Umbilical cord (tissue), 2 donors: ENCODE measurements around the gene PIKFYVE. TPM values are rescaled to one million over a fixed set of nuclear protein-coding genes. Genes with fewer than 3 reads are reported as not detected.
"Not testable (repeated sequence)": the region's sequence is repeated elsewhere in the genome, so short reads cannot be mapped to it uniquely, and the experiment has no call there.

Source experiments
- DNase-seq: peaks from one replicate; pipeline ENCODE4 v3.0.0-alpha.2; 2015; ENCODE audit warnings: low spot score
- total RNA-seq: library from RNA; depleted of rRNA; stranded (reverse); fragments of >200 nt; gene quantifications from one replicate; pipeline ENCODE4 v1.2.3, GENCODE V29; 2014; ENCODE audit warnings: low replicate concordance; ENCODE audit not compliant: insufficient read depth

PIKFYVE gene
- total RNA-seq, 1 donor from 2014 or later, result 29.6 TPM

DNA sequence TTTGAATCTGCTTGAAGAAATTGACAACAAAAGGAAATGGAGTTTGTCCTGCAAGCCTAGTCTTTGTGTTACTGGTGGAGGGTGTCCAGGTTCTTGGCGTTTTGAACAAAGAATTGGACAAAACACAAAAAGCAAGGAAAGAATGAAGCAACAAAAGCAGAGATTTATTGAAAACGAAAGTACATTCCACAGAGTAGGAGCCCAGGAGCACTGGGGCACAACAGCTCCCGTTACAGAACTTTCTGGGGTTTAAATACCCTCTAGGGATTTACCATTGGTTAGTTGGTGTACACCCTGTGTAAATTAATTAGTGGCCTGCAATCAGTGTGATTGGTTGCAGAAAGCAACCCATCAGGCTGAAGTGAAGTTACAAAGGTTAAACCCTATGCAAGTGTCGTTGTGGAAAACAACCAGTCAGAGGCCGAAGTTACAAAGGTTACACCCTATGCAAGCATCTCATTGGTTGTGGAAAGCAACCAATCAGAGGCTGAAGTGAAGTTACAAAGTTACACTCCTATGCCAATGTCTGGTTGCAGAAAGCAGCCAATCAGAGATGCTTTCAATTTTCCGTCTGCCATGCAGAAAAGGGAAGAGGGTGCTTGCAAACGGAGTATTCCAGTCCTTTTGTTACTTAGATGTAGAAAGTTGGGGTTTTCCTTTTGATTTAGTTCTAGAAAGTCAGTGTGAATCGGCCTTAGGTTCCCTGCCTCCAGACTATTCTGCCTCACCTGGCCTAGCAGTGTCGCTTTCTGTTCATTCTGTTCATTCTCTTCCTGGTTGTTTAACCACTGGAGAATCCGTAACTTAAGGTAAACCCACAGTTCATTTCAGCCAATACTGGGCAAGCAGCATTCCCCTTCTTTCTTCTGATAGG lies 92.9 kb downstream of the PIKFYVE start:
- DNase-seq, result no peak

DNA sequence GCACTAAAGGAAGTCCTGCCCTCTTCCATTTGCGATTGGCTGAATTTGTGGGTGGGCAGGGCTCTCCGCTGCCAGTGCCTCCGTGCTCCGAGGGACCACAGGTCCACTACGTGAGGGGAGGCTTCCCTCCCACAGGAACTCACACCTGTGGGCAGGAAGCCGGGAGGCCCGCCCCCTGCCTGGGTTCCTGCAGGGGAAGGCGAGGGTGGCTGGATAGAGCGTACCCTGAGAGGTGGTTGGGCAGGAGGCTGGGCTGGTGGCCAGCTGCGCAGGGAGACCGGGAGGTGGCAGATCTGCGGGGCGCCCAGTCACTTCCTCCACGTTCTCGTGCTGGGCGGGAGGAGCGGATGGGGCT lies 93.6 kb downstream of the PIKFYVE start:
- DNase-seq, result no peak

DNA sequence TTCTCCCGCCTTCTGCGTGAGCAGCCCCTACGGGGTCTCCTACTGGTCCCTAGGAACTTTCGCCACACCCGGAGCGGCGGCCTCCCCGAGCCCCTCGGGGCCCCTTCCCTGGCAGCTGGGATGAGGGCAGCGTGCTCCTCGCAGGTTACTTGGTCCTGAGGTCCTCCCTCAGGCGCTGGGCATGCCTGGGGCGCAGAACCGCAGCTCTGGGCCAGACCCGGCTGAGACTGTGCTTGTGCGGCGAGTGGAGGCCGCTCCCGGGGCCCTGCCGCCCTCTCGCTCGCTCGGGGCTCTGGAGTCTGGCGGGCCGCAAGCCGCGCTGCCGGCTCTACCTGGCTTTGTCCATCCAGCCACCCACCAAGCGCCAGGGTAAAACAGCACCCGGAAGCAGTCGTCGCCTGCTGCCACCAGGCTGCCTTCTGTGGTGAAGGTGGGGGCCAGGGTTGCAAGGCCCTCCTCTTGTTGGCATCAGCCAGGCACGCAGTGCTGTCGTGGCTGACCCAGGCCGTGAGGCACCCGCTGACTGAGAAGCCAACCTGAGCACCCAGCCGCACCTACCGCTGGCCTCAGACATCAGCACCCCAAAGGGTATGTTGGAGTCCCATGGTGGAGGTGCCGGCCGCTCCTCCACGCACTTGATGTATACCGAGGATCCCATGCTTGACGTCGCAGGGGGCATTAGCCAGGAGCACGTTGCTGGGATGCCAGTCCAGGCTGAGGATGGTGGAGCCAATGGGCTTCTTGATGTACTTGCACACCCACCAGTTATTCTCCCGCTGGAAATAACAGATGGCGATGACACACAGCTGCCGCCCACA lies 94.4 kb downstream of the PIKFYVE start:
- no peak for DNase-seq

DNA sequence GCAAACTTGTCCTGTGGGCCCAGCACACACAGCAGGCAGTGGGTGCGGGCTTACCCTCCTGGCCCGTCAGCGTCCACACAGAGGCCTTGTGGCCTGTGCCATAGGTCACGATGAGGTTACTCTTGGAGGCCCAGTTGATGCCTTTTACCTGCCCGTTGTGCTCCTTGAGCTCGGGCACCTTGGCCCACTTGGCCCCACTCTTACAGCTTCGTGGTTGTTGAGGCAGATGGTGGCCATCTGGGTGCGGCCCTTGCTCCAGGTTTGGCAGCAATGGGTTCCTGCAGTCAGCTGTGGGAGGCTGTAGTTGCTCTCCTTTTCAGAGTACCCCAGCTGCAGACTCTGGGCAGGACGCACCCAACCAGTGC lies 95.0 kb downstream of the PIKFYVE start:
- no peak for DNase-seq

DNA sequence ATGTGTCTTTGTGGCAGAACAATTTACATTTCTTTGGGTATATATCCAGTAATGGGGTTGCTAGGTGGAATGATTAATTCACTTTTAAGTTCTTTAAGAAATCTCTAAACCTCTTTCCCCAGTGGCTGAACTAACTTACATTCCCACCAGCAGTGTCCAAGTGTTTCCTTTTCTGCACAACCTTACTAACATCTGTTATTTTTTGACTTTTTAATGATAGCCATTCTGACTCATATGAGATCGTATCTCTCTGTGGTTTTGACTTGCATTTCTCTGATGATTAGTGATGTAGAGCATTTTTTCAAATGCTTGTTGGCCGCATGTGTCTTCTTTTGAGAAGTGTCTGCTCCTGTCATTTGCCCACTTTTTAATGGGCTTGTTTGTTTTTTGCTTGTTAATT lies 97.4 kb downstream of the PIKFYVE start:
- DNase-seq, result peak; percentile 14

DNA sequence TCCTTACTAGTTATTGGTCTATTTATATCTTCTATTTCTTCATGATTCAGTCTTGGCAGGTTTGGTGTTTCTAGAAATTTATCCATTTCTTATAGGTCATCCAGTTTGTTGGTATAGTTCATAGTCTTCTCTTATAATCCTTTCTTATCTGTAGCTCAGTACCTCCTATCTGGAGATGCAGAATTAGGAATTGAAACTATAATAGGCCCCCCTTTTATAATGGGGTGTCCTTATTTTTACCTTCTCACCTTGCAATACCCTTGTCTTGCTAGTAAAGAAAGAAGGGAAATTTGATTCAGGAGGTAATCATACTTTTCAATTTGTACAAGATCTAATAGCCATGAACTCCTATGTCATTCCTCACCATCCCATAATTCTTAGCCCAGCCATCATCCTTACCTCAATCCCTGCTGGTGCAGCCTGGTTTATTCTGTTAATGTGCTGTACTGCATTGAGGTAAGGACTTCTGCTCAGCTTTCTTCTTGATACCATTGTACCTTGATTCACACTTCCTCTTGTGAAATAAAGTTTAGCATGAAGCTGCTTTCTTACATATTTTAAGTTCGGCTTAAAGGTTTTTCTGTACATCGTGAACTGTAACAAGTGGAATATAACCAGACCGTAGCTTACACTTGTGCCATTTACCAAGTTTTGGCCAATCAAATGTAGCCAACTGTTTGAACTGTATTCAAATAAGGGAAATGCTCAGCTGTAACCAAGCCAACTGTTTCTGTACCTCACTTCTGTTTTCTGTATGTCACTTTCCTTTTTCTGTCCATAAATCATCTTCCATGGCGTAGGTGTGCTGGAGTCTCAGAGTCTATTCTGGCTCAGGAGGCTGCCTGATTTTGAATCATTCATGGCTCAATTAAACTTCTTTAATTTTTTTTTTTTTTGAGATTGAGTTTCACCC lies 100.4 kb downstream of the PIKFYVE start:
- DNase-seq, result no peak

DNA sequence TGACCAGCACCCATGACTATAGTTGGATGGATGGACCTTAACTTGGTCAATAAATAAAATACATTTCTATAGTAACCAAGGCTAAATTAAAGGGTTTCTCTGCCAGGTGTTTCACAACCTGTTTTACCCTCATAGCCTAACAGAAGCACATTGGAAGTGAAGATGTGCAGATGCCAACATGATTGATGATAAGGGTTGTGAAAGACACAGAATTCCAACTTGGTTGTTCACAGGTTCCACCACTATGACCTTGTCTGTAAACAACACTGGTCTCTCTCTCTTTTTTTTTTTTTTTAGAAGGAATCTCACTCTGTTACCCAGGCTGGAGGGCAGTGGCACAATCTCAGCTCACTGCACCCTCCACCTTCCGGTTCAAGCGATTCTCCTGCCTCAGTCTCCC lies 103.0 kb downstream of the PIKFYVE start:
- no peak for DNase-seq

DNA sequence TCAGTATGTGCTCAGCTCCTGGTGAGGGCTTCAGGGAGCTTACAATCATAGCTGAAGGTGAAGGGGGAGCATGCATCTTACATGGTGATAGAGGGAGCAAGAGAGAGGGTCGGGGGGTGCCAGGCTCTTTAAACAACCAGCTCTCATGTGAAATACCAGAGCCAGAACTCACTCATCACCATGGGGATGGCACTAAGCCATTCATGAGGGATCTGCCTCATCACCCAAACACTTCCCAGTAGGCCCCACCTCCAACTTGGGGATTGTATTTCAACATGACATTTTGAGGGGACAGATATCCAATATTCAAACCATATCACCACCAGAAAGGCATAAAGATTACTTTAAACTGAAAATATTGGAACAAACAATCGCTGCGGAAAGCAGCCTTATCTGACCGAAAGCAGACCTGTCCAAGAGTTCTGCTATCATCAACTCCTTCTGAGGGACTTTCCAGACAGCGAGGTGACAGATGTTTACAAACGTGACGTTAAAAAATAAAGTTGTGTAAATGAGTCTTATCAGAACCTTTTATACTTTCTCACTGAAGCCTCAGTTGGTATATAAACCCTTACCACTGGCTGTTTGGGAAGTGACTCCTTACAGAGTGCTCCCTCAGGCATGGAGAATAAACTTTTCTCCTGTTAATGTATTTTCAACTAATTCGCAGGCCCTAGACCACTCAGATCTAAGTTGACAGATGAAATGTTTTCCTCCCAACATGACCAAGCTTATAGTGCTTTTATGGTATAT lies 105.0 kb downstream of the PIKFYVE start:
- DNase-seq, result no peak

DNA sequence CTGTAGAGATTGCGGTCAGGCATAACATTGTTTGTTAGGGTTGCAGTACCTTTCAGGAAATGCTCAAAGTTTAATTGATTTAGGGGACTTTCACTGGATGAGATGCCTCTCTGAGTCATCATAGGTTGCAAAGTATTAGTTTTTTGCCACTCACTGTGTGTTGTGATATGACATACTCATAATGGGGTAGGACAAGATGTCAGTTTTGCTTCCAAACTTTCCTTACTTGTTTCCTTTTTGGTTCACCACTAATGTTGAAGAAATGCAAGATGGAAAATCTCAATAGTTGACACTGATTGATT lies 105.5 kb downstream of the PIKFYVE start:
- DNase-seq, result no peak

DNA sequence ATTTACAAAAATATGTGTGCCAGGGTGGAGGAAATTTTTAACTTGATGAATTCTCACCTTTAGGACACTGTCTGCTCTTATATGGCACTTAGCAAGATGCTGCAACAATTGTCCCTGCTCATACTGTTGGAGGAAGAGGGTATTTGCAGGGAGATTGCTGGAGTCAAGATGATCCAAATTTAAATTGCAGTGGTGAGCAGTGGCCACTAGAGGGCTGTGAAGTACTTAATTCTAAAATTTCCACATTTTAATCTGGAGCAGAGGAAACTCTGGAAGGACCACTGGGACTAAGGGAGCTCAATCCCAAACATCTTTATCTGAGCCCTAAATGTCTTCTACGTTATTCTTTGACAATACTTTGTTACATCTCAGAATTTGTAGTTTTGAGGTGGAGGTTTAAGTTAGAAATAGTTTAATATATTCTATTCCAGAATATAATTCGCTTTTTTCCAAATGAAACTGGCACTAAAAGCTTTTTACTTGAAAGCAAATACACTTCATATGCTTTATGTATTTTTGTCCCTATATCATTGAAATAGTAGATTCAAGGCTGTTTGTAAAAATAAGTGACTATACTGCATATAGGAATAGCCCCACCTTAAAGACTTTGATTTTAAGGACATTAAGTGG lies 107.5 kb downstream of the PIKFYVE start:
- DNase-seq, result peak; percentile 49

DNA sequence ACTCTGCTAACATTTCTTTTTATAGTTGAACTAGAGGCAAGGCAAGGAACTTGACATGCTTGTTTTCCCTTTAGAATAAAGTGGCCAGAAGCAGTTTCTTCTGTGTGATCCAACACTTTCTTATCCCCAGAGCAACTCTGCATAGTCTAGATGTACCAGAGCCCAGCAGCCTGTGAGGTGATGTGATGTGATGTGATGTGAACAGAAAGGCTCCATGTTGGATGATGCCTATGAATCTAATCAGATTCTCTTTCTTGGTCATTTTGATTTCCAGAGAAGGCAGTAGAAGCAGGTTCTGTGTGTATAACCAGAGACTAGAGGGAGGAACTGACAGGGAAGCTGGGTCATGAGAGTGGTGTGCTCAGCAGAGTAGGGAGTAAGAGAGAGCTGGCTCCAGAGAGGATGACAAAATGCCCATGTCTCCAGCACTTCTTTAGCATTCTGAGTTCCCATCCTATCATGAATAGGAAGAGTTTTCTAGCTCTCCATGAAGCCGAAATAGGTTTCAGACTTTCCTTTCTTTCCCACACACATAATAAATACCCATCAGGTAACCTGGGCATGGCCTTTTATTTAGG lies 109.5 kb downstream of the PIKFYVE start:
- no peak for DNase-seq

DNA sequence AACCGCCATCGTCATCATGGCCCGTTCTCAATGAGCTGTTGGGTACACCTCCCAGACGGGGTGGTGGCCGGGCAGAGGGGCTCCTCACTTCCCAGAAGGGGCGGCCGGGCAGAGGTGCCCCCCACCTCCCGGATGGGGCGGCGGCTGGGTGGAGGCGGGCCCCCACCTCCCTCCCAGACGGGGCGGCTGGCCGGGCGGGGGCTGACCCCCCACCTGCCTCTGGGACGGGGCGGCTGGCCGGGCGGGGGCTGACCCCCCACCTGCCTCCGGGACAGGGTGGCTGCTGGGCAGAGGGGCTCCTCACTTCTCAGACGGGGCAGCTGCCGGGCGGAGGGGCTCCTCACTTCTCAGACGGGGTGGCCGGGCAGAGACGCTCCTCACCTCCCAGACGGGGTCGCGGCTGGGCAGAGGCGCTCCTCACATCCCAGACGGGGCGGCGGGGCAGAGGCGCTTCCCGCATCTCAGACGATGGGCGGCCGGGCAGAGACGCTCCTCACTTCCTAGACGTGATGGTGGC lies 111.3 kb downstream of the PIKFYVE start:
- not testable (repeated sequence) for DNase-seq

DNA sequence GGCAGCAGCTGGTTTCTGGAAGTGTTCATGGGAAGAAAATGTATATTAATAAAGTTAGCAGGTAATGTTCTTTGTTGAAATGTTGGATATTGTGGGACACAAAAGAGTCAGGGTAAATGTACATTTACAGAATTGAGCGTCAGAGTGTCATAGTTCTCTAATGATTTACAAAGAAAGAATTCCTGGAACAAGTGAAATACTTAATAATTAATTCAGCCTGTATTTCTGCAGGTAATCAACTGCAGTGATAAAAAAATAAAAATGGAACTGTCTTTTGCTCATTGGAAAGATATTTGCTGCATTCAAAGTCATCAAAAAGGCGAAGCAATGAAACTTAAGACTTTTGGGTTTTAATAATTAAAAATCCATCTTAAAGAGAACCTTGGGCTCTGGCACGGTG lies 113.1 kb downstream of the PIKFYVE start:
- DNase-seq, result no peak

DNA sequence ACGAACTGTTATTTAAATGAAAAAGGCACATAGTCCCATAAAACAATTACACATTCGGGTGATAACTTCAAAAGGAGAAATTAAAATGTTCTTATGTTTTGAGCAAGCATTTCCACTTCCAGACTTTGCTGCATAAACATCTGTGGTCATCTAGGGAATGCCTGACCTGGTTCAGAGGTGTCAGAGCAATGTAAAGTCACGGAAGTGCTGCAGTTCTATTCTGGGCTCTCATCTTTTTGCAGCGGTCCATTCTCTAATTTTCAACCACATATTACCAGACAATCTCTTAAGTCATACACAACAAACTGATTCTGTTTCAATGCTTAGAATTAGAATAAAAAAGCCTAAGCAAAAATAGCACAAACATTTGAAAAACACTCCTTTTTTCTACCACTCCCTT lies 118.6 kb downstream of the PIKFYVE start:
- DNase-seq, result no peak

DNA sequence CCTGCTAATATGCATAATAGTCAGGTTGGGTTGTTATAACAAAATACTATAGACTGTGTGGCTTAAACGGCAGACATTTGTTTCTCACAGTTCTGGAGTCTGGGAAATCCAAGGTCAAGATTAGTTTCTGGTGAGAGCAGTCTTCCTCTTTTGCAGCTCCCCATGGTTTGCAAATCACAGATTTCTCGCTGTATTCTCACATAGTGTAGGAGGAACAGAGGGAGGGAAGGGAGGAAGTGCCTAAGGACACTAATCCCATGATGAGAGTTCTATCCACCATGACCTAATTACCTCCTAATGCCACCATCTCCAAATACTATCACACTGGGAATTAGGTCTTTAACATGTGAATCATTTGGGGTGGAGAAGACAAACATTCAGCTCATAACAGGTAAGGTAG lies 120.5 kb downstream of the PIKFYVE start:
- DNase-seq, result no peak

DNA sequence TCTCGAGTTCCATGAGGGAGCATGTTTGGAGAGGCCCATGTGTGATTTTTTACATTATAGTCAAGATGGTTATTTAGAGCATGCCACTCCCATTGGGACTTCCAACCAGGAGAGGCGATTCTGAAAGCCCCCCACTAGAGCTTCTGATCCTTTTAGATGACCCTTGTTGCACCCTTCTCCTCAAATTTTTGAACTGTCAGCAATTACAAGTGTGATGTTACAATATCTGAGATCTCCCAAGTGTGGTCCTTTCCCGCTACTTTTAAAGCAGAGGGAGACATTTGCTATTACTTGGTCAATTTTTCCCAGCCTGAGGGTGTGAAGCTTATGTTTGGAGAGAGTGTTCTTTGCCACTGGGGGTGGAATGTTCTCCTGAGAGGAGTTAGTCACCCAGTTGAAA lies 123.9 kb downstream of the PIKFYVE start:
- no peak for DNase-seq

DNA sequence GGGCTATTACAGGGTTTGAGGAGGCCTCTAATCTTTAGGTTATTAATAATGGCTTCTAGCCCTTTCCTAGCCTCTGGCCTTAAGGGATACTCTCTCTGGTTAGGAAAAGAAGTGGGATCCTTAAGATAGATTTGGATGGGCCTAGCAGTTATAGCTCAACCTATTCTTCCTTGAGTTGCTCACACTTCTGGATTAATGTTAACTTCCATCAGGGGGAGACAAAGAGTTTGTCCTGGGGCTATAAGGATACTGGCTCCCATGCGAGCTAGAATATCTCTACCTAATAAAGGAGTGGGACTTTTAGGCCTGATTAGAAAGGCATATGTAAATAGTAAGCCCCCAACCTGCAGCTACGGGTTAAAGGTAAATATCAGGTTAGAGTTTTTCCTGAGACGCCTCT lies 126.2 kb downstream of the PIKFYVE start:
- DNase-seq, result no peak

DNA sequence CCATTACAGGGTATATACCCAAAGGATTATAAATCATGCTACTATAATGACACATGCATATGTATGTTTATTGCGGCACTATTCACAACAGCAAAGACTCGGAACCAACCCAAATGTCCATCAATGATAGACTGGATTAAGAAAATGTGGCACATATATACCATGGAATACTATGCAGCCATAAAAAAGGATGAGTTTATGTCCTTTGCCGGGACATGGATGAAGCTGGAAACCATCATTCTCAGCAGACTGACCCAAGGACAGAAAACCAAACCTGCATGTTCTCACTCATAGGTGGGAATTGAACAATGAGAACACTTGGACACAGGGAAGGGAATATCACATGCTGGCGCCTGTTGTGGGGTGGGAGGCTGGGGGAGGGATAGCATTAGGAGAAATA lies 130.7 kb downstream of the PIKFYVE start:
- not testable (repeated sequence) for DNase-seq

DNA sequence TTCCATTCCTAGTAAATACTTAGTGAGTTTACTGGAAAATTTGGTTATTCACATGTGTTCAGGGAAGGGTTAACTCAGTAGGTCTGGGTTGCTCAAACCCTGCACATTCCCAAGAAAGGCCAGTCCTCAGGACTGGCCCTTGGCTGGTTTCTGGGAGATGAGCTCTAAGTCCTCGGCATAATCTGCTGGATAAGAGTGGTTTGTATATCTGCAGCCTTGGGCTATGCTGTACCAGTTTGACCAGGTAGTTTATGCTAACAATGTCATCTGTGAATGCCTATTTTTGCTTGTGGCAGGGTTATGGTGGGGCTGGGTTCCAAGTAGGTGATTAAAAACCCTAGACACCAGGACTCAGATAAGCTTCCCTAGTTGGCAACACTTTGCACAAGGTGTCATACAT lies 133.1 kb downstream of the PIKFYVE start:
- DNase-seq, result no peak
